NCI-H1048 (cell line): Measurements from ENCODE around the gene NIPSNAP2.
"Not testable (repeated sequence)": the region's sequence is repeated elsewhere in the genome, so short reads cannot be mapped to it uniquely, and the experiment has no call there.

Experiments
- DNase-seq: peaks from one replicate; lab custom pipeline; 2025; lab: John Stamatoyannopoulos, UW

The NIPSNAP2 gene

GRCh38 chr7:55975988-55976633 lies 11.7 kb downstream of the NIPSNAP2 start:
- no peak for DNase-seq

- peak; percentile 58 for DNase-seq
Observed at GRCh38 chr7:55977831-55978230, 13.4 kb downstream of the NIPSNAP2 start.

- DNase-seq, result no peak
Observed at GRCh38 chr7:55980266-55980665, 15.9 kb downstream of the NIPSNAP2 start.

- DNase-seq, result no peak
Observed at GRCh38 chr7:55983537-55983936, 19.2 kb downstream of the NIPSNAP2 start.

- no peak for DNase-seq
Observed at GRCh38 chr7:55992346-55992745, 28.0 kb downstream of the NIPSNAP2 start.

GRCh38 chr7:55996856-55997500 lies 32.6 kb downstream of the NIPSNAP2 start:
- DNase-seq, result no peak

- no peak for DNase-seq
Observed at GRCh38 chr7:56003749-56004148, 39.4 kb downstream of the NIPSNAP2 start.

GRCh38 chr7:56007167-56007652 lies 42.8 kb downstream of the NIPSNAP2 start:
- DNase-seq, result no peak

- no peak for DNase-seq
Observed at GRCh38 chr7:56007891-56008290, 43.5 kb downstream of the NIPSNAP2 start.

- peak; percentile 82 for DNase-seq
Observed at GRCh38 chr7:56009695-56010094, 45.3 kb downstream of the NIPSNAP2 start.

GRCh38 chr7:56017015-56017414 lies 52.6 kb downstream of the NIPSNAP2 start:
- DNase-seq, result not testable (repeated sequence)

- no peak for DNase-seq
Observed at GRCh38 chr7:56019501-56019900, 55.1 kb downstream of the NIPSNAP2 start.

GRCh38 chr7:56023500-56023899 lies 59.1 kb downstream of the NIPSNAP2 start:
- DNase-seq, result no peak

GRCh38 chr7:56026538-56026937 lies 62.2 kb downstream of the NIPSNAP2 start:
- no peak for DNase-seq

GRCh38 chr7:56028942-56029630 lies 64.7 kb downstream of the NIPSNAP2 start:
- DNase-seq, result no peak

GRCh38 chr7:56030340-56030739 lies 66.0 kb downstream of the NIPSNAP2 start:
- no peak for DNase-seq

- DNase-seq, result not testable (repeated sequence)
Observed at GRCh38 chr7:56031556-56031955, 67.2 kb downstream of the NIPSNAP2 start.

GRCh38 chr7:56032578-56032977 lies 68.2 kb downstream of the NIPSNAP2 start:
- DNase-seq, result not testable (repeated sequence)

- DNase-seq, result peak; percentile 48
Observed at GRCh38 chr7:56033671-56034432, 69.5 kb downstream of the NIPSNAP2 start.

GRCh38 chr7:56040730-56041129 lies 76.3 kb downstream of the NIPSNAP2 start:
- no peak for DNase-seq

- DNase-seq, result not testable (repeated sequence)
Observed at GRCh38 chr7:56045758-56046157, 81.4 kb downstream of the NIPSNAP2 start.
